BLaER1 treated with 17β-estradiol and CSF1 and Interleukin-3, amounts not matched to agents 10 nM and 100 nM (cell line): ENCODE measurements around the gene NTN3.

ENCODE experiments used
- H3K27ac ChIP-seq, 11 experiments: shearing (Covaris generic); formaldehyde crosslinking; 2 replicates each; pipeline ENCODE4 v1.8.1; 2022
- H3K27me3 ChIP-seq, 11 experiments: shearing (Covaris generic); formaldehyde crosslinking; 2 replicates each; pipeline ENCODE4 v1.8.1; 2022
- H3K36me3 ChIP-seq, 11 experiments: shearing (Covaris generic); formaldehyde crosslinking; 2 replicates each; pipeline ENCODE4 v1.8.1; 2022
- H3K4me1 ChIP-seq, 10 experiments: shearing (Covaris generic); formaldehyde crosslinking; 2 replicates each; pipeline ENCODE4 v1.8.1; 2022
- H3K4me2 ChIP-seq, 11 experiments: shearing (Covaris generic); formaldehyde crosslinking; 2 replicates each; pipeline ENCODE4 v1.8.1; 2022
- H3K4me3 ChIP-seq, 10 experiments: shearing (Covaris generic); formaldehyde crosslinking; 2 replicates each; pipeline ENCODE4 v1.8.1; 2022
- H3K9ac ChIP-seq, 11 experiments: shearing (Covaris generic); formaldehyde crosslinking; 2 replicates each; pipeline ENCODE4 v1.8.1; 2022
- H3K9me3 ChIP-seq, 11 experiments: shearing (Covaris generic); formaldehyde crosslinking; replicated peaks in 1 of 11; 2 replicates each; pipeline ENCODE4 v1.8.1; 2022
- H4K20me1 ChIP-seq, 11 experiments: shearing (Covaris generic); formaldehyde crosslinking; 2 replicates each; pipeline ENCODE4 v1.8.1; 2022
- Cebpa-rat ChIP-seq, 11 experiments: shearing (Covaris generic); IDR thresholded peaks; 2 replicates each; pipeline ENCODE4 v1.8.1; 2022

Gene NTN3

DNA sequence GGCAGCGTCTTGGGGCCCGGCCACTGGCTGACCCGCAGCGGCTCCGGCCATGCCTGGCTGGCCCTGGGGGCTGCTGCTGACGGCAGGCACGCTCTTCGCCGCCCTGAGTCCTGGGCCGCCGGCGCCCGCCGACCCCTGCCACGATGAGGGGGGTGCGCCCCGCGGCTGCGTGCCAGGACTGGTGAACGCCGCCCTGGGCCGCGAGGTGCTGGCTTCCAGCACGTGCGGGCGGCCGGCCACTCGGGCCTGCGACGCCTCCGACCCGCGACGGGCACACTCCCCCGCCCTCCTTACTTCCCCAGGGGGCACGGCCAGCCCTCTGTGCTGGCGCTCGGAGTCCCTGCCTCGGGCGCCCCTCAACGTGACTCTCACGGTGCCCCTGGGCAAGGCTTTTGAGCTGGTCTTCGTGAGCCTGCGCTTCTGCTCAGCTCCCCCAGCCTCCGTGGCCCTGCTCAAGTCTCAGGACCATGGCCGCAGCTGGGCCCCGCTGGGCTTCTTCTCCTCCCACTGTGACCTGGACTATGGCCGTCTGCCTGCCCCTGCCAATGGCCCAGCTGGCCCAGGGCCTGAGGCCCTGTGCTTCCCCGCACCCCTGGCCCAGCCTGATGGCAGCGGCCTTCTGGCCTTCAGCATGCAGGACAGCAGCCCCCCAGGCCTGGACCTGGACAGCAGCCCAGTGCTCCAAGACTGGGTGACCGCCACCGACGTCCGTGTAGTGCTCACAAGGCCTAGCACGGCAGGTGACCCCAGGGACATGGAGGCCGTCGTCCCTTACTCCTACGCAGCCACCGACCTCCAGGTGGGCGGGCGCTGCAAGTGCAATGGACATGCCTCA lies 773 bp downstream of the NTN3 start:
- peaks cover 0 to 8% (median 0%) of the 10 kb centered on the region in 11 experiments; a peak in 2 of 22 replicates for H3K36me3 ChIP-seq
- H3K4me2 ChIP-seq = peak overlapping the region; percentile 97 to 100 (median 100)
- TF ChIP-seq Cebpa-rat (IDR thresholded peaks at IDR 0.05) = no peak
- H3K9me3 ChIP-seq = no peaks in the 10 kb centered on the region
- H3K4me3 ChIP-seq = peak overlapping the region; percentile 21 to 84 (median 50); a peak in 19 of 20 replicates
- peaks cover 0 to 65% (median 0%) of the 10 kb centered on the region in 11 experiments; a peak in 8 of 22 replicates for H3K27me3 ChIP-seq
- peaks cover 14 to 71% (median 41%) of the 10 kb centered on the region in 11 experiments; a peak in 20 of 22 replicates for H4K20me1 ChIP-seq
- H3K9ac ChIP-seq = peak overlapping the region; percentile 20 to 81 (median 63); a peak in 19 of 22 replicates
- peaks cover 64 to 90% (median 82%) of the 10 kb centered on the region in 10 experiments for H3K4me1 ChIP-seq
- H3K27ac ChIP-seq = peak overlapping the region in 8 of 11 experiments; percentile 46 to 67 (median 60); a peak in 16 of 22 replicates

DNA sequence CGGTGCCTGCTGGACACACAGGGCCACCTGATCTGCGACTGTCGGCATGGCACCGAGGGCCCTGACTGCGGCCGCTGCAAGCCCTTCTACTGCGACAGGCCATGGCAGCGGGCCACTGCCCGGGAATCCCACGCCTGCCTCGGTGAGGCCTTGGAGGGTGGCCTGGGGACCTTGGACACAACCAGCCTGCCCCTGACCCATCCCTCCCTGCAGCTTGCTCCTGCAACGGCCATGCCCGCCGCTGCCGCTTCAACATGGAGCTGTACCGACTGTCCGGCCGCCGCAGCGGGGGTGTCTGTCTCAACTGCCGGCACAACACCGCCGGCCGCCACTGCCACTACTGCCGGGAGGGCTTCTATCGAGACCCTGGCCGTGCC lies 1.4 kb downstream of the NTN3 start:
- peak overlapping the region; percentile 97 to 100 (median 100); a peak in 21 of 22 replicates for H3K4me2 ChIP-seq
- H3K36me3 ChIP-seq = peaks cover 0 to 12% (median 0%) of the 10 kb centered on the region in 11 experiments; a peak in 4 of 22 replicates
- H3K4me1 ChIP-seq = peaks cover 65 to 90% (median 82%) of the 10 kb centered on the region in 10 experiments
- no peak overlapping the region for H3K27ac ChIP-seq
- peak overlapping the region in 3 of 10 experiments; percentile 51 to 84 (median 54); a peak in 2 of 20 replicates for H3K4me3 ChIP-seq
- no peaks in the 10 kb centered on the region for H3K9me3 ChIP-seq
- peaks cover 19 to 71% (median 42%) of the 10 kb centered on the region in 11 experiments; a peak in 20 of 22 replicates for H4K20me1 ChIP-seq
- H3K9ac ChIP-seq = peak overlapping the region in 5 of 11 experiments; percentile 71 to 96 (median 90); a peak in 5 of 22 replicates
- TF ChIP-seq Cebpa-rat (IDR thresholded peaks at IDR 0.05) = no peak
- H3K27me3 ChIP-seq = peaks cover 0 to 59% (median 0%) of the 10 kb centered on the region in 11 experiments; a peak in 8 of 22 replicates

DNA sequence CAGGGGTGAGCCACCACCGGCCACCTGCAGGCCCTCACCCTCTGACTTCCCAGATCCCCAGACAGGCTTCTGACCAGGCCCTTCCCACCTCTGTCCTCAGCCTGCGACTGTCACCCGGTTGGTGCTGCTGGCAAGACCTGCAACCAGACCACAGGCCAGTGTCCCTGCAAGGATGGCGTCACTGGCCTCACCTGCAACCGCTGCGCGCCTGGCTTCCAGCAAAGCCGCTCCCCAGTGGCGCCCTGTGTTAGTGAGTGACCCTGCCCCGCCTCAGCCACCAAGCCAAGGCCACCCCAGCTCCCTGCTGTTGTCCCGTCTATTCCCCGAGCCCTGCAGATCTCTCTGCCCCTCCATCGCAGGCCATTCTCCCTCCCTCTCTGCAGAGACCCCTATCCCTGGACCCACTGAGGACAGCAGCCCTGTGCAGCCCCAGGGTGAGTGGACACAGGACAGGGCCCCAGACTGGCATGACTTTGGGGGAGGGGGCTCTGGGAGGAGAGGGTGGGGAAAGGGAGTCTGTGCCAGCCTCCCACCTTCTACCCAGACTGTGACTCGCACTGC lies 1.9 kb downstream of the NTN3 start:
- H3K27me3 ChIP-seq = peaks cover 0 to 54% (median 0%) of the 10 kb centered on the region in 11 experiments; a peak in 8 of 22 replicates
- H4K20me1 ChIP-seq = peaks cover 19 to 75% (median 47%) of the 10 kb centered on the region in 11 experiments; a peak in 20 of 22 replicates
- H3K27ac ChIP-seq = peak overlapping the region in 2 of 11 experiments; percentile 94; a peak in 1 of 22 replicates
- peaks cover 0 to 15% (median 0%) of the 10 kb centered on the region in 11 experiments; a peak in 7 of 22 replicates for H3K36me3 ChIP-seq
- H3K4me3 ChIP-seq = peak overlapping the region; percentile 74 to 95 (median 84); a peak in 17 of 20 replicates
- TF ChIP-seq Cebpa-rat (IDR thresholded peaks at IDR 0.05) = no peak
- peaks cover 67 to 90% (median 82%) of the 10 kb centered on the region in 10 experiments for H3K4me1 ChIP-seq
- H3K9me3 ChIP-seq = no peaks in the 10 kb centered on the region
- H3K4me2 ChIP-seq = peak overlapping the region; percentile 97 to 100 (median 100)
- peak overlapping the region in 9 of 11 experiments; percentile 43 to 96 (median 93); a peak in 14 of 22 replicates for H3K9ac ChIP-seq

DNA sequence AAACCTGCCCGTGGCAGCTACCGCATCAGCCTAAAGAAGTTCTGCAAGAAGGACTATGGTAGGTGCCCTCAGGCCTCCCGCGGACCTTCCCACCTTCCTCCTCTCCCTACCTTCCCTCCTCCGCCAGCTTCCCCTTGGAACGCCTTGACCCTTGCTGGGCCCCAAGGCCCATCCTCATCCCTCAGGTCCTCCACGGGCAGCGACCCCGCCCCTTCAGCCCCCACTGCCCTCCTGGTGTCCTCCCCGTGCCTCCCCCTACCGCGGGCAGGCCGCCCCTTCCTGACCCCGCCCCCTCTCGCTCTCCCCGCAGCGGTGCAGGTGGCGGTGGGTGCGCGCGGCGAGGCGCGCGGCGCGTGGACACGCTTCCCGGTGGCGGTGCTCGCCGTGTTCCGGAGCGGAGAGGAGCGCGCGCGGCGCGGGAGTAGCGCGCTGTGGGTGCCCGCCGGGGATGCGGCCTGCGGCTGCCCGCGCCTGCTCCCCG lies 2.4 kb downstream of the NTN3 start:
- H3K36me3 ChIP-seq = peaks cover 0 to 20% (median 0%) of the 10 kb centered on the region in 11 experiments; a peak in 7 of 22 replicates
- no peaks in the 10 kb centered on the region for H3K9me3 ChIP-seq
- peak overlapping the region; percentile 74 to 95 (median 84) for H3K4me3 ChIP-seq
- H3K4me1 ChIP-seq = peaks cover 66 to 90% (median 81%) of the 10 kb centered on the region in 10 experiments
- H3K27ac ChIP-seq = peak overlapping the region in 8 of 11 experiments; percentile 93 to 96 (median 94); a peak in 15 of 22 replicates
- peaks cover 19 to 77% (median 51%) of the 10 kb centered on the region in 11 experiments; a peak in 21 of 22 replicates for H4K20me1 ChIP-seq
- H3K9ac ChIP-seq = peak overlapping the region; percentile 35 to 96 (median 92); a peak in 19 of 22 replicates
- peak overlapping the region; percentile 97 to 100 (median 100) for H3K4me2 ChIP-seq
- TF ChIP-seq Cebpa-rat (IDR thresholded peaks at IDR 0.05) = no peak
- peaks cover 0 to 49% (median 0%) of the 10 kb centered on the region in 11 experiments; a peak in 8 of 22 replicates for H3K27me3 ChIP-seq

DNA sequence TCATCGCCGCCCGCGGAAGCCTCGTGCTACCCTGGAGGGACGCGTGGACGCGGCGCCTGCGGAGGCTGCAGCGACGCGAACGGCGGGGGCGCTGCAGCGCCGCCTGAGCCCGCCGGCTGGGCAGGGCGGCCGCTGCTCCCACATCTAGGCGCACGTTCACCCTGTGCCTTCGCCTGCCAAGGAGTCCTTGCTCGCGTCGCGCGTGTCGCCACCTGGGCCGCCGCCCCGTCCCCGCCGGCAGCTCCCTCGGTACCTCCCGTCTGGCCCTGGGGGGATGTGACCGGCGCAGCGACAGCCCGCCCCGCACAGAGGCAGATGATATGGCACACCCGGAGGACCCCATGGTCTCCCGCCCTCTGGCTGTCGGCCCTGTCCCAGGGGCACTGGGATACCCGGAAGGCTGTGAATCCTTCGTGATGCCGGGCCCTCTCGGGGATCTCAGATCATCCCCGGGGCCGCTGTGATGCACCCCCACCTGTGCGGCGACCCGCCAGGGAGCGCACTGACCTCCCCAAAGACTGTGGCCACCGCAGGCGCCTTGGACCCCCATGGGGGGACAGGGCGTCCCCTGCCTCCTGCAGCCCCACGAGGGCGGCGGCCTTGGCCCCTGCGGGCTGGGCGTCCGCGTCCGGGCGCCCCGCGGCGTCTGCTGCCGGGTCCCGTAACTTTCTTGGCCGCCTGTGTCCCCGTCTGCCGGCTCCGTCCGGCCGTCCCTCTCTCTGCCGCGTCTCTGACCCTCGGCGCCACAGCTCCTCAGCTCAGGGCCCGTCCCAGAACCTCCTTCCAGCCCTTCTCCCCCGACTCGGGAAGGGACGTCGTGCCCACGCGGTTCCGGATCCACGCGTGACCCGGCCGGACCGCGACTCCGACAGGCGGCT lies 3.1 kb downstream of the NTN3 start:
- peaks cover 0 to 41% (median 0%) of the 10 kb centered on the region in 11 experiments; a peak in 8 of 22 replicates for H3K27me3 ChIP-seq
- no peak for TF ChIP-seq Cebpa-rat (IDR thresholded peaks at IDR 0.05)
- peak overlapping the region; percentile 74 to 95 (median 84) for H3K4me3 ChIP-seq
- peaks cover 59 to 87% (median 75%) of the 10 kb centered on the region in 10 experiments for H3K4me1 ChIP-seq
- peaks cover 19 to 80% (median 59%) of the 10 kb centered on the region in 11 experiments; a peak in 21 of 22 replicates for H4K20me1 ChIP-seq
- H3K4me2 ChIP-seq = peak overlapping the region; percentile 97 to 100 (median 100)
- peak overlapping the region; percentile 88 to 96 (median 92) for H3K9ac ChIP-seq
- H3K27ac ChIP-seq = peak overlapping the region; percentile 81 to 96 (median 94)
- peaks cover 0 to 27% (median 6%) of the 10 kb centered on the region in 11 experiments; a peak in 13 of 22 replicates for H3K36me3 ChIP-seq
- H3K9me3 ChIP-seq = no peaks in the 10 kb centered on the region

DNA sequence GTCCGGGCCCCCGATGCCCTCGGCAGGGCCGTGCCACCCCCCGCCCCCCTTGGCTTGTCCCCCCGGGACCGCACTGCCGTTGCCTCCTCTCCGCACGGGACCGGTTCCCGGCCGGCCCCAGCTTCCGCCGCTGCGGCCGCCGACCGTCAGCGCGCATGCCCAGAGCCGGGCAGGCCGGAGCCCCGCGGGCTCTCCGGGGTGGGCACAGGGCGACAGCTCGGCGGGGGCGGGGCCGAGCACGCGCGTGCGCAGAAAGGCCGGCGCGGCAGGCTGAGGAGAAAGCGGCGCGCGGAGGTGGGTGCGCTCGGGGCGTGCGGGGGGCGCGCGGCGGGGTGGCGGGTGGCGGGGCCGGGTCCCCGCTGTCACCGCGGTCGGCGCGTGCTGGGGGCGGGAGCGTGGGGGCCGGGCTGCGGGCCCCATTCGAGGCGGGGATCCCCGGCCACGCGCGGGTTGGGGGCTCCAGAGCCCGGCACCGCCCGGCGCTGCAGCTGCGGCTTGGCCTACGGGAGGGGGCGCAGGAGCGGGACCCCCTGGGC lies 3.8 kb downstream of the NTN3 start, which contains the start of gene TBC1D24:
TSS of gene TBC1D24 (plus strand) at position 251 of the 536 bp plus-strand sequence. CDS start 21,022 bp downstream, outside the sequence.
- Histone ChIP-seq H3K4me2 (peak within 1 kb of the TSS; percentile 99 to 100 (median 100)), H3K9me3 (no peaks in the 10 kb centered on the region), H3K27me3 (peaks cover 0 to 34% (median 0%) of the 10 kb centered on the region in 11 experiments; a peak in 8 of 22 replicates), H3K4me1 (peaks cover 52 to 82% (median 70%) of the 10 kb centered on the region in 10 experiments), H3K9ac (peak within 1 kb of the TSS; percentile 88 to 96 (median 92)), H3K27ac (peak within 1 kb of the TSS; percentile 81 to 96 (median 94)), H3K36me3 (peaks cover 0 to 34% (median 13%) of the 10 kb centered on the region in 11 experiments; a peak in 14 of 22 replicates), H4K20me1 (peaks cover 19 to 80% (median 66%) of the 10 kb centered on the region in 11 experiments; a peak in 21 of 22 replicates), H3K4me3 (peak within 1 kb of the TSS; percentile 74 to 95 (median 84))
- TF ChIP-seq Cebpa-rat (IDR thresholded peaks at IDR 0.05) = no peak
